Measurements from ENCODE around the gene MITF.

MITF gene

DNA sequence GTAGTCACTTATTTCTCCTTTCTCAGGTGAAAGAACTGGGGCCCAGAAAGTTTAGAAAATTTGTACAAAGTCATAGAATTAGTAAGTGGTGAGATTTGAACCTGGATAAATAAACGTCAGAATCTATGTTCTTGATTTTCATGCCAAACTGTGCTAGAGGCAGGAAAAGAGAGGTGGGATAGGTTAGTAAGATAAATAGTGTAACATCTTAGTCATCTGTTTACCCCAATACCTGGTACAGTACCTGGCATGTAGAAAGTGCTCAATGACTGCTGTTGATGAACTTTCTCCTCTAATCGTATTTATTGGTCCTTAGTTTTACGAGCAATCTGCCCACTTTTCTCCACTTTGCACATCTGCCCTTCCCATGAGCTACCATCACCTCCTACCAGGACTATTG lies 124.9 kb downstream of the MITF start:
- TF ChIP-seq, protein P1, sequence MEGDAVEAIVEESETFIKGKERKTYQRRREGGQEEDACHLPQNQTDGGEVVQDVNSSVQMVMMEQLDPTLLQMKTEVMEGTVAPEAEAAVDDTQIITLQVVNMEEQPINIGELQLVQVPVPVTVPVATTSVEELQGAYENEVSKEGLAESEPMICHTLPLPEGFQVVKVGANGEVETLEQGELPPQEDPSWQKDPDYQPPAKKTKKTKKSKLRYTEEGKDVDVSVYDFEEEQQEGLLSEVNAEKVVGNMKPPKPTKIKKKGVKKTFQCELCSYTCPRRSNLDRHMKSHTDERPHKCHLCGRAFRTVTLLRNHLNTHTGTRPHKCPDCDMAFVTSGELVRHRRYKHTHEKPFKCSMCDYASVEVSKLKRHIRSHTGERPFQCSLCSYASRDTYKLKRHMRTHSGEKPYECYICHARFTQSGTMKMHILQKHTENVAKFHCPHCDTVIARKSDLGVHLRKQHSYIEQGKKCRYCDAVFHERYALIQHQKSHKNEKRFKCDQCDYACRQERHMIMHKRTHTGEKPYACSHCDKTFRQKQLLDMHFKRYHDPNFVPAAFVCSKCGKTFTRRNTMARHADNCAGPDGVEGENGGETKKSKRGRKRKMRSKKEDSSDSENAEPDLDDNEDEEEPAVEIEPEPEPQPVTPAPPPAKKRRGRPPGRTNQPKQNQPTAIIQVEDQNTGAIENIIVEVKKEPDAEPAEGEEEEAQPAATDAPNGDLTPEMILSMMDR (IDR thresholded peaks at IDR 0.05; ENCODE audit: low read depth, low read length, missing control alignments), result no peak
- H3K4me3 ChIP-seq (replicated peaks; ENCODE audit: low read depth, low read length), result no peak overlapping the region
- no peak for DNase-seq (ENCODE audit: extremely low read depth, low read depth)

DNA sequence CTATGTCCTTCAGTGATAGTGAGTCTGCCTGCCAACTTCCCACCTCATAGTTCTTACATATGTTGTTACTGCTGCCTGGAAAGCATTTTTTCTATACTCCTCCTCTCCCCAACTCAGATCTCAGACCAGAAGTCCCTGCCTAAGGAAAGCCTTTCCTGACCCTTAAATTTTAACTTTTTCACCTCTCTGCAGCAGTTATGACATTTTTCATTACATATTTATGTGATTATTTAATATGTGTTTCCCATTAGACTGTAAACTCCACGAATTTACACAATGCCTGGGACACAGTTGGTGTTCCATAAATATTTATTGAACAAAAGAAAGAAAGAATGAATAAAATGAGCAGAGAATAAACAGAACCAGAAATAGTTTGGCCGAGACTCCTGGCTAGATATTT lies 125.5 kb downstream of the MITF start:
- TF ChIP-seq, protein P1 (IDR thresholded peaks at IDR 0.05; ENCODE audit: low read depth, low read length, missing control alignments), result no peak
- no peak overlapping the region for H3K4me3 ChIP-seq (replicated peaks; ENCODE audit: low read depth, low read length)
- DNase-seq (ENCODE audit: extremely low read depth, low read depth), result no peak

- TF ChIP-seq, protein P1 (IDR thresholded peaks at IDR 0.05; ENCODE audit: low read depth, low read length, missing control alignments), result no peak
- DNase-seq (ENCODE audit: extremely low read depth, low read depth), result no peak
- H3K4me3 ChIP-seq (replicated peaks; ENCODE audit: low read depth, low read length), result no peak overlapping the region
Measured at GRCh38 chr3:69865925-69866679, 126.8 kb downstream of the MITF start.

GRCh38 chr3:69866988-69867720 lies 127.9 kb downstream of the MITF start:
- TF ChIP-seq, protein P1 (IDR thresholded peaks at IDR 0.05; ENCODE audit: low read depth, low read length, missing control alignments), result no peak
- DNase-seq (ENCODE audit: extremely low read depth, low read depth), result no peak
- H3K4me3 ChIP-seq (replicated peaks; ENCODE audit: low read depth, low read length), result no peak overlapping the region

GRCh38 chr3:69867941-69868505 lies 128.8 kb downstream of the MITF start:
- no peak for DNase-seq (ENCODE audit: extremely low read depth, low read depth)
- TF ChIP-seq, protein P1 (IDR thresholded peaks at IDR 0.05; ENCODE audit: low read depth, low read length, missing control alignments), result no peak
- H3K4me3 ChIP-seq (replicated peaks; ENCODE audit: low read depth, low read length), result no peak overlapping the region

GRCh38 chr3:69868841-69869420 lies 129.7 kb downstream of the MITF start:
- TF ChIP-seq, protein P1 (IDR thresholded peaks at IDR 0.05; ENCODE audit: low read depth, low read length, missing control alignments), result no peak
- no peak for DNase-seq (ENCODE audit: extremely low read depth, low read depth)
- H3K4me3 ChIP-seq (replicated peaks; ENCODE audit: low read depth, low read length), result no peak overlapping the region
